H9 (cell line): Measurements from ENCODE around the gene MICU1. TPM values are rescaled to one million over a fixed set of nuclear protein-coding genes. Genes with fewer than 3 reads are reported as not detected.

ENCODE experiments used
- DNase-seq: peaks from one replicate; pipeline ENCODE4 v3.0.0-alpha.2; 2017
- H2AFZ ChIP-seq: one replicate; pipeline ENCODE4 v1.6.1; 2013; ENCODE audit warnings: mild to moderate bottlenecking, low read length, control low read depth, moderate library complexity
- H2AK5ac ChIP-seq: 2 replicates; pipeline ENCODE4 v1.6.1; 2013; ENCODE audit warnings: low read length, control low read depth, mixed read lengths; ENCODE audit not compliant: insufficient read length
- H2BK120ac ChIP-seq: one replicate; pipeline ENCODE4 v1.6.1; 2013; ENCODE audit warnings: low read depth, mild to moderate bottlenecking, low read length, control low read depth, inconsistent platforms; ENCODE audit not compliant: poor library complexity, severe bottlenecking
- H2BK12ac ChIP-seq: 2 replicates; pipeline ENCODE4 v1.6.1; 2013; ENCODE audit warnings: low read length, control low read depth, mixed read lengths, low read depth; ENCODE audit not compliant: insufficient read length
- H2BK15ac ChIP-seq: 2 replicates; pipeline ENCODE4 v1.6.1; 2013; ENCODE audit warnings: low read depth, low read length, control low read depth
- H2BK20ac ChIP-seq: one replicate; pipeline ENCODE4 v1.6.1; 2013; ENCODE audit warnings: low read depth, mild to moderate bottlenecking, low read length, control low read depth, inconsistent platforms; ENCODE audit not compliant: poor library complexity, severe bottlenecking
- H2BK5ac ChIP-seq: 2 replicates; pipeline ENCODE4 v1.6.1; 2013; ENCODE audit warnings: low read length, control low read depth, mixed read lengths; ENCODE audit not compliant: insufficient read length
- H3K14ac ChIP-seq: 2 replicates; pipeline ENCODE4 v1.6.1; 2013; ENCODE audit warnings: low read length, control low read depth; ENCODE audit not compliant: insufficient read depth
- H3K18ac ChIP-seq: 2 replicates; pipeline ENCODE4 v1.6.1; 2013; ENCODE audit warnings: low read depth, mild to moderate bottlenecking, mixed read lengths, low read length, control low read depth; ENCODE audit not compliant: insufficient read length
- H3K23ac ChIP-seq: 2 replicates; pipeline ENCODE4 v1.6.1; 2013; ENCODE audit warnings: low read length, control low read depth, mixed read lengths, low read depth; ENCODE audit not compliant: insufficient read length
- H3K23me2 ChIP-seq: 2 replicates; pipeline ENCODE4 v1.6.1; 2013; ENCODE audit warnings: low read depth, mild to moderate bottlenecking, mixed read lengths, low read length, control low read depth; ENCODE audit not compliant: insufficient read length, poor library complexity, severe bottlenecking
- H3K27ac ChIP-seq: 2 replicates; pipeline ENCODE4 v1.5.1; 2013; ENCODE audit warnings: low read length, control low read depth, mixed read lengths, low read depth; ENCODE audit not compliant: insufficient read length
- H3K27me3 ChIP-seq: 2 replicates; pipeline ENCODE4 v1.6.1; 2013; ENCODE audit warnings: low read length, control low read depth, inconsistent platforms; ENCODE audit not compliant: insufficient read depth
- H3K4ac ChIP-seq: 2 replicates; pipeline ENCODE4 v1.6.1; 2013; ENCODE audit warnings: low read depth, mild to moderate bottlenecking, control low read depth, inconsistent platforms, low read length, moderate library complexity
- H3K4me1 ChIP-seq: 2 replicates; pipeline ENCODE4 v1.6.1; 2013; ENCODE audit warnings: low read length, control low read depth, inconsistent platforms; ENCODE audit not compliant: insufficient read depth
- H3K4me2 ChIP-seq: 2 replicates; pipeline ENCODE4 v1.6.1; 2013; ENCODE audit warnings: low read length, control low read depth, mixed read lengths; ENCODE audit not compliant: insufficient read length, insufficient read depth
- H3K56ac ChIP-seq: 2 replicates; pipeline ENCODE4 v1.6.1; 2013; ENCODE audit warnings: low read depth, mild to moderate bottlenecking, mixed read lengths, low read length, control low read depth; ENCODE audit not compliant: insufficient read length
- H3K79me1 ChIP-seq: 2 replicates; pipeline ENCODE4 v1.6.1; 2013; ENCODE audit warnings: low read depth, mild to moderate bottlenecking, moderate library complexity, low read length, control low read depth, inconsistent platforms; ENCODE audit not compliant: insufficient read depth, poor library complexity, severe bottlenecking
- H3K79me2 ChIP-seq: 2 replicates; pipeline ENCODE4 v1.6.1; 2013; ENCODE audit warnings: low read length, control low read depth, inconsistent platforms; ENCODE audit not compliant: insufficient read depth
- H3K9ac ChIP-seq: 2 replicates; pipeline ENCODE4 v1.6.1; 2013; ENCODE audit warnings: low read length, control low read depth, mixed read lengths; ENCODE audit not compliant: insufficient read length; ENCODE audit errors: extremely low read depth
- H3K9me3 ChIP-seq: one replicate; pipeline ENCODE4 v1.6.1; 2013; ENCODE audit warnings: low read depth, low read length, inconsistent platforms; ENCODE audit not compliant: control insufficient read depth
- H3T11ph ChIP-seq: one replicate; pipeline ENCODE4 v1.6.1; 2013; ENCODE audit warnings: mild to moderate bottlenecking, low read length, control low read depth, inconsistent platforms
- H4K20me1 ChIP-seq: one replicate; pipeline ENCODE4 v1.6.1; 2013; ENCODE audit not compliant: control insufficient read depth, insufficient read length, insufficient read depth
- H4K5ac ChIP-seq: 2 replicates; pipeline ENCODE4 v1.6.1; 2013; ENCODE audit warnings: low read depth, mild to moderate bottlenecking, mixed read lengths, low read length, control low read depth; ENCODE audit not compliant: insufficient read length
- H4K8ac ChIP-seq: replicated peaks from 2 replicates; pipeline ENCODE4 v1.6.1; 2013; ENCODE audit warnings: low read length, control low read depth, mixed read lengths, low read depth; ENCODE audit not compliant: insufficient read length
- H4K91ac ChIP-seq: 2 replicates; pipeline ENCODE4 v1.6.1; 2013; ENCODE audit warnings: low read depth, mild to moderate bottlenecking, moderate library complexity, mixed read lengths, low read length, control low read depth; ENCODE audit not compliant: insufficient read length
- H3K27ac Mint-ChIP-seq, 3 experiments: 2 replicates in 2 of 3; 3 replicates in 1 of 3; pipeline ENCODE4 v1.8.0; 2020 to 2021; ENCODE audit warnings: mixed read lengths in 3 of 3, mild to moderate bottlenecking in 1 of 3, moderate library complexity in 1 of 3
- H3K27me3 Mint-ChIP-seq: 2 replicates; pipeline ENCODE4 v1.8.0; 2021; ENCODE audit warnings: low read depth, mild to moderate bottlenecking, moderate library complexity, mixed read lengths
- H3K36me3 Mint-ChIP-seq, 3 experiments: 2 replicates in 2 of 3; 3 replicates in 1 of 3; pipeline ENCODE4 v1.8.0; 2020 to 2021; ENCODE audit warnings: low read depth in 3 of 3, mixed read lengths in 3 of 3; ENCODE audit not compliant: insufficient read depth in 1 of 3
- H3K4me1 Mint-ChIP-seq, 2 experiments: 2 replicates each; pipeline ENCODE4 v1.8.0; 2020; ENCODE audit warnings: mixed read lengths in 2 of 2
- H3K4me3 Mint-ChIP-seq, 2 experiments: 2 replicates in 1 of 2; 3 replicates in 1 of 2; pipeline ENCODE4 v1.8.0; 2020 to 2021; ENCODE audit warnings: mild to moderate bottlenecking in 2 of 2, mixed read lengths in 2 of 2, moderate library complexity in 1 of 2
- H3K9me3 Mint-ChIP-seq, 2 experiments: 2 replicates in 1 of 2; 3 replicates in 1 of 2; pipeline ENCODE4 v1.8.0; 2020; ENCODE audit warnings: mild to moderate bottlenecking in 2 of 2, mixed read lengths in 2 of 2, moderate library complexity in 1 of 2
- CTCF ChIP-seq: fragments of 200-600 bp; sonication (generic); conservative IDR thresholded peaks from 3 replicates; pipeline ENCODE4 v1.8.0; 2021; ENCODE audit warnings: antibody characterized with exemption, mild to moderate bottlenecking
- WGBS: extraction: QIAGEN DNeasy Blood & Tissue Kit; methylation state at CpG from one replicate; pipeline ENCODE4 v1.1.7; 2013; ENCODE audit warnings: missing lambda C conversion rate, low lambda C conversion rate, mixed read lengths; ENCODE audit not compliant: insufficient read length; ENCODE audit errors: extremely low coverage; 5-methylcytosine and 5-hydroxymethylcytosine counted together
- total RNA-seq: library from RNA; stranded (reverse); gene quantifications from 2 replicates; pipeline ENCODE4 v1.2.1, GENCODE V29; 2021

Gene MICU1
- total RNA-seq, 1 experiment from 2014 or later: 33.2 TPM

DNA sequence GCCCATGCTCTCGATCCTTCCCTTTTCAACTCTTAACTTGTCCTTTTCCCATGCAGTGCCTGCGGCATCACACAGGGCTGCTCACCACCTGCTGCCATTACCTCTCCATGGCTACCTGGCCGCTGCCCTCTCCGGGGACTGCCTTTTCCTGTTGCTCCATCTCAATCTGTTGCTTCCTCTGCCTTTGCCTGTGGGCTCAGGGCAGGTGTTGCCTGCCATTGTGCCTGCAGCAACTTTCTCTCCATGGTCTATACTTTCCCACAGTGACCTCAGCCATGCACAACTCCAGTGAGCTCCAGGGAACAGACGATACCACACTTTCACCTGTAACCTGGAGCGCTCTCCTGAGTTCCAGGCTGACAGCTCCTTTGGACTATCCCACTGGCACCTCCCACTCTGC lies 274.4 kb downstream of the MICU1 start:
- Histone ChIP-seq H2BK5ac (no peak overlapping the region), H4K91ac (no peak overlapping the region), H2AK5ac (no peak overlapping the region), H3K27me3 (no peaks in the 10 kb centered on the region), H2BK120ac (no peak overlapping the region), H2BK20ac (no peak overlapping the region), H2BK12ac (no peak overlapping the region), H3K18ac (no peak overlapping the region), H3K27ac (no peak overlapping the region), H3K4ac (no peak overlapping the region), H4K5ac (no peak overlapping the region), H3K56ac (no peak overlapping the region), H3K9ac (no peak overlapping the region), H3K4me1 (no peaks in the 10 kb centered on the region), H3K79me1 (no peaks in the 10 kb centered on the region), H3K23me2 (peaks cover 5% of the 10 kb centered on the region), H3K79me2 (peaks cover 4% of the 10 kb centered on the region; the same call in 1 of the 2 replicates), H3K4me2 (no peak overlapping the region), H3K14ac (no peak overlapping the region), H4K20me1 (no peaks in the 10 kb centered on the region), H2AFZ (no peak overlapping the region), H2BK15ac (no peak overlapping the region), H3K9me3 (no peaks in the 10 kb centered on the region), H4K8ac (no peak overlapping the region), H3T11ph (no peak overlapping the region), H3K23ac (no peak overlapping the region)
- WGBS: no CpG with 5 or more reads among the region's 6 CpGs
- H3K4me3 Mint-ChIP-seq: peak overlapping the region in 1 of 2 experiments; percentile 97; a peak in 1 of 5 replicates
- no peaks in the 10 kb centered on the region for H3K9me3 Mint-ChIP-seq
- TF ChIP-seq CTCF: no peak
- H3K4me1 Mint-ChIP-seq: peaks cover 25 to 28% of the 10 kb centered on the region in 2 experiments
- no peaks in the 10 kb centered on the region for H3K27me3 Mint-ChIP-seq
- DNase-seq: no peak
- H3K36me3 Mint-ChIP-seq: peaks cover 5 to 22% (median 7%) of the 10 kb centered on the region in 3 experiments; a peak in 5 of 7 replicates
- H3K27ac Mint-ChIP-seq: peak overlapping the region in 2 of 3 experiments; percentile 4 to 89; a peak in 3 of 7 replicates
